ENCODE measurements around the gene CFAP46.

Gene CFAP46

DNA sequence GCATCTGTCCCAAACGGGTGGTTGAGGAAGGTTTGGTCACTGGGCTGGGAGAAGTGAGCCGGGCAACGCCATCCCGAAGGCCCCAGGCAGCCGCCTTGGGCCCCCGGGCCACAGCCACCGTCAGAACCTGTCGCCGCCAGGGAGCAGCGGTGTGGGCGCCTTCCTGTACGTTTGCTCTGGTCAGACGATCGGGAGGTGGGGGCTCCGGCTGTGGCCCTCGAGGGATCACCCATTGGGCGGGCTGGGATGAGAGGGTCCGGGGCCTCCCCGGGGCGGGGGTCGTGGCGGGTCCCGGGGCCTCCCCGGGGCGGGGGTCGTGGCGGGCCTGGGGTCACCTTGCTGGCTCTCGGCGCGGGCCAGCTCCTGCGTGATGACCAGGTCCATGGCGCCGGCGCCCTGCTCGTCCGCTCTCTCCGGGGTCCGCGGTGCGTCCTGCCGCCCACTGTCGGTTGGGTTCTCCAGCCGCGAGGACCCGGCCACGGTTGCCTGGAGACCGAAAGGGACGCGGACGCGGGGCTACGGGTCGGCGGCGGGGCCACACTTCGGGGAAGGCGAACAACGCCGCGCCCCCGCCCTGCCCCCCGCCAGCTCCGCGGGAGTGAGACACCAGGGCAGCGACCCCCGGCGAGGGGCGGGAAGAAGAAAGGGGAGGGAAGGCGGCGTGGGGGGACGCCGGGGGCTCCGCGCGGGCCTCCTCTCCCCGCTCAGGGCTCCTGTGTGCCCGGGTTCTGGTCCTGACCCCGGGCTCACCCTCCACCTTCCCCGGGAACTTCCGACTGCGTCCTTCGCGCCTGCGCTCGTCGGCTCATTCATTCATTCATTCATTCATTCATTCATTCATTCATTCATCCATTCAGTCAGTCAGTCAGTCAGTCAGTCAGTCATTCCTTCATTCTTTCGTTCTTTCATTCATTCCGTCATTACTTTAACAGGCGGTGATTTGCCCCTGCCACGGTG lies at the start of gene CFAP46:
Gene CFAP46, minus strand, starts transcription at position 470 of the 957 bp plus-strand sequence. Its CDS starts 86 bp downstream, at position 384.
- DNase-seq (ENCODE audit: low read depth): no peak

DNA sequence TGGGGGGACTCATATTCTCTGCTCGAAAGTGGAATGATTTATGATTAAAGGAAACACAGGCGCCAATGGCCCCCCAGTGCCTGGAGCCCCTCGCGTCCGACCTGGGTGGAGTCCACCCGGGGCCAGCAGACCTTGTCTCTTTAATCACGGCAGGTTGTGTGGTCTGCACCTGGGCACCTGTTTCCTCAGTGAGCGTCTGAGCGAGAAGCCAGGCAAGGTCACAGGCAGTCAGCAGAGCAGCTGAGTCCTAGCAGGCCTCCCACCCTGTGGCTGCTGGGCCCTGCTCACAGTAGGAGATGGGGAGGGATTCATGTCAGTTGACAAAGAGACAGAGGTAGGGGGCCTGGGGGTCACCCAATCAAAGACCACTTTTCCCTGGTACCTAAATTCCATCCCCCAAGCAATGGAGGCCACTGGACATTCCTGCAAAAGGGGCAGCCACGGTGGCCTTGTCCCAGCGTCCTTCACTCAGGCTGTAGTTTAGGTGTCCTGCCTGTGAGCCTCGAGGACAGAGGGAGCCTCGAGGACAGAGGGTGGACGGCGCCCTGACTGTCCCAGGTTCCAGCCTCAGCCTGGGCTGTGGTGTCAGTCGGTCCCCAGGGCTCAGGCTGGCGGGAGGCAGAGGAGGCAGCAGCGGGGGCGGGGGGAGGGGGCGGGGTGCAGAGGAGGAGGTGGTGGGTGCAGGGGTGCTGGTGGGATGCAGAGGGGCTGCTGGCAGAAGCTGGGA lies 49.5 kb upstream of the CFAP46 start:
- no peak for DNase-seq (ENCODE audit: low read depth)

DNA sequence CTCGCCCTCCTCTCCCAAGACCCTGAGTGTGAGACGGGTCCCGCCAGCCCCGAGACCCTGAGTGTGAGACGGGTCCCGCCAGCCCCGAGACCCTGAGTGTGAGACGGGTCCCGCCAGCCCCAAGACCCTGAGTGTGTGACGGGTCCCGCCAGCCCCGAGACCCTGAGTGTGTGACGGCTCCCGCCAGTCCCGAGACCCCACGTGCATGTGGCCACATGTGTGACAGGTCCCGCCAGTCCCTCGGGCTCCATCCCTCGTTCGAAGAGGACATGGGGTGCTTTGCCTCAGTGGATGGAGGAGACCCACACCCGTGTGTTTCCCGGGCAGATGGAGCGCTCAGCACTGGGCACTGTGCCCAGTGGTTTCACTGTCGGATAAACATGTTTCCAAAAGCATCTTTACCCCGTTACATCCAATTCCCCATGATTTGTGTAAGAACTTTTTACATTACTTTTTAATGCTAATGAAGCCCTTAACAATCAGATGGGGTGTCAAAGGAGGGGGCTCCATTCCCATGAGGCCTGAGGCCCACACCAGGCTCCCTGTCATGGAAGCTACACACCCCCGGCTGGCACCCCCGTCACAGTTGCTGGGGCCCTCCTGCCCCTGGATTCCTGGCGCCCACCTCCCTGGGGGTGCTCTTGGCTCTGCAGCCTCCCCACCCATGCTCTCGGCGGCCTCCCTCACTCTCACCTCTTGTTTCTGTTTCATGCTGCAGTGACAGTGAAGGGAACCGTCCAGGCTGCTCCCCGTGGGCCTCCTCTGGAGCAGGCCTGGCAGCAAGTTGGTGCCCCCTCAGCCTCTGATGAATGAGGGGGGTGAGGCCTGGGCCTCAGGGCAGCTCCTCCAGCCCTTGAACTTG lies 48.5 kb upstream of the CFAP46 start:
- DNase-seq (ENCODE audit: low read depth): no peak

DNA sequence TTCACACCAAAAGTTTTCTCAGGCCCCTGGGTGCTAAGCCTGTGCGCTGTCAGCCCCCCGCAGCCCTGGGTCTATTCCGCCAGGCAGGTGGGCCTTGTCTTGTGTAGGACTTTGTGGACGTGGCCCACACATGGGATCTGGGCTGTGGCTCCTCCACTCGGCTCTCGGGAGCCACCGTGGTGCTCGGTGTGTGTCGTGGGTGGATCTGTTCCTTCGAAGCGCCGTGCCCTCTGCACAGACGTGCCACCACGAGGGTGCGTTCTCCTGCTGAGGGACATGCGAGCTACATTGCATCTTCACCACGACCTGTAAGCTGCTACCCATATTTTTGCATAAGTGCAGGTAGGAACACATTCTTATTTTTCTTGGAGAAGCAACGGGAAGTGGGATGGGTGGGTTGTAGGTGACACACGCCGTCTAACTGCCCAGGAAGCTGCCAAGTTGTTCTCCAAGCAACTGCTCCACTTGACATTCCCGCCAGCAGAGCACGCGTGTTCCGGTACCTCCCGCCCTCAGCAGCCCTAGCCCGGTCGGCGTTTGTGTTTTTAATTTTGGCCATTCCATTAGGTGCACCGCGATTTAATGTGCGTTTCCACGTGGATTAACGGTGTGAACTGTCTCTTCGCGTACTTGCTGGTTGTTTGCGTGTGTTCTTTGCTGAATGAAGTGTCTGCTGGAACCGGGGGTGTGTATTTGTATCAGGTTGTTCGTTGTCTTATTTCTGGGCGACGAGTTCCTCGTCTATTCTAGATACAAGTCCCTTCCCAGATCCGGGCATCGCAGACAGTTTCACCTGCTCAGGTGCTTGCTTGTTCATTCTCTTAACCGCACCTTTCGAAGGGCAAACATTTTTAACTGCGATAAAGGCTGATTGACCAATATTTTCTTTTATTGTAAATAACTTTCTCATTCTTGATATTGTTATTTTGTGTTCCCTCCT lies 47.4 kb upstream of the CFAP46 start:
- no peak for DNase-seq (ENCODE audit: low read depth)

DNA sequence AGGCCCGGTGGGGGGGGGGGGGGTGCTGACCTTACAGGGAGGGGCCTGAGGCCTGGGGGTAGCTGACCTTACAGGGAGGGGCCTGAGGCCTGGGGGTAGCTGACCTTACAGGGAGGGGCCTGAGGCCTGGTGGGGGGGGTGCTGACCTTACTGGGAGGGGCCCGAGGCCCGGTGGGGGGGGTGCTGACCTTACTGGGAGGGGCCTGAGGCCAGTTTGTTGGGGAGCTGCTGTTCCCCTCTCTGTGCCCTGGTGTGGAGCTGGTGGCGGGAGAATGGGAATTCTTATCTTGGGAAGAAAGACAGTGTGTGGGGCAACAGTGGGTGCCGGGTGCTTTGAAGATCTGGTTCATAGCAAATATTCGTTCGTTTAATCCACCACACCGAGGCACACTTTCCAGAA lies 46.6 kb upstream of the CFAP46 start:
- DNase-seq (ENCODE audit: low read depth): no peak

DNA sequence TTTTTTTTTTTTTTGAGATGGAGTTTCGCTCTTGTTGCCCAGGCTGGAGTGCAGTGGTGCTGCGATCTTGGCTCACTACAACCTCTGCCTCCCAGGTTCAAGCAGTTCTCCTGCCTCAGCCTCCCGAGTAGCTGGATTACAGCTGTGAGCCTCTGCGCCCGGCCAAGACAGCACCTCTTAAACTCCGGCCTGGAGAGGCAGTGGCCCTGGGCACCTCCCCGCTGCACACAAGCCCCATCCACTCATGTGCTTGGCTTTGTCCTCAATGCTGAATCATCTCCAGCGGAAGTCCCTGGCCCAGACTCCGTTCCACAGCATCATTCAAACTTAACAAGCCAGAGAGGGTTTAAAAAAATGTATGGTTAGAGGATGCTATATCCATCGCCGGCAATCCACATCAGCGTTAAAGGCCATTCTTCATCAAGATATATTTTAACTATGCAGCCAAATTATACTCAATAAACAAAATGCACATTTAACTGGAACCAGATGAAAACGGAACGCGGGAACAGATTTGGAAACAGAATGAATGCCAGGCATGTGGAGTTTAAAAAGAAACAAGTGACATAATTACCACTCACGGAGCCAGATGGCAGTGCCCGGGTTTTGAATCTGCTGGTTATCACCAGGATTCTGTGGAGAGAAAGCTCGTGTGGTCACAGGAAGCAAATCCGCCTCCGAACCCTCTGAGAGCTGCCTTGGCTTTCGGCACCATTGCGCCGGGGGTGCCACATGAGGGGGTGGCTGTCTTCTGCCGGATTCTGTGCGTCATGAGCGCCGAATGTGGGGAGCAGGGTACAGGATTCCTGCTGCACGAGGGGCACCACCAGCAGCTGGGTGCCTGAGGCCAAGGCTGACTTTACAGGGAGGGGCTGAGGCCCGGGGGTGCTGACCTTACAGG lies 45.6 kb upstream of the CFAP46 start:
- no peak for DNase-seq (ENCODE audit: low read depth)

DNA sequence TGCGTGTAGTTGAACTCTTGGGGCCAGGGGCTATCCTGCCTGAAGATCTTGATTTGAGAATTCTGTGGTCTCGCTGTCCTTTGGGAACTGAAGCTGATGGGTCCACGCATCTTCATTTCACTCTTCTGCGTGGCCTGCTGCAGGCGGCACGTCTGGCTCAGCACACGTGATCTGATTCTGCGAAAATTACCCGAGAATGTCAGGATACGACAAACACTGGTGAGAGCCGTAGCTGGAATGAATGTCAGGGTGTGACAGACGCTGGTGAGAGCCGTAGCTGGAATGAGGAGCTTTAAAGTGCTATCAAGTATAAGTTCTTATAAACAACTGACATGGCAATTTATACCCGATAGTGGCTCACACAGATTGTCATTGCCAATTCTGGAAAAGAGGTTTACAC lies 44.6 kb upstream of the CFAP46 start:
- DNase-seq (ENCODE audit: low read depth): no peak

DNA sequence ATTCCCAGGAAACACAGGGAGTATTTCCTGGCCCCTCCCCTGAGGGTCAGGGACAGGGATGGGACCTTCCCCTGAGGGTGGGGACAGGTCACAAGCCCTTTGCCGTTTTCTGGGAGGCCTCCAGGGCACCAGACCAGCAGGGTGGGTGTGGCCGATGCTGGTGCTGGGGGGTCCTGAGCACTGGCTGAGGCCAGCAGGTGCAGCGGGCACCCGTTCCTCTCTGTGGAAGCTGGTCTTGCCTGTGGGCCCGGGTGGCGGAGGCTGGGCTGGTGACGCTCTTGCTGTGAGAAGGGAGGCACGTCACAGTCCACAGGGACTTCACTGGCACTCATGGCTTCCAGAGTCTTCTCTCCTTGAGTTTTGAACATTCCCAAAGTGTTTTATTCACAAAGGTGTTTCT lies 44.2 kb upstream of the CFAP46 start:
- DNase-seq (ENCODE audit: low read depth): no peak

DNA sequence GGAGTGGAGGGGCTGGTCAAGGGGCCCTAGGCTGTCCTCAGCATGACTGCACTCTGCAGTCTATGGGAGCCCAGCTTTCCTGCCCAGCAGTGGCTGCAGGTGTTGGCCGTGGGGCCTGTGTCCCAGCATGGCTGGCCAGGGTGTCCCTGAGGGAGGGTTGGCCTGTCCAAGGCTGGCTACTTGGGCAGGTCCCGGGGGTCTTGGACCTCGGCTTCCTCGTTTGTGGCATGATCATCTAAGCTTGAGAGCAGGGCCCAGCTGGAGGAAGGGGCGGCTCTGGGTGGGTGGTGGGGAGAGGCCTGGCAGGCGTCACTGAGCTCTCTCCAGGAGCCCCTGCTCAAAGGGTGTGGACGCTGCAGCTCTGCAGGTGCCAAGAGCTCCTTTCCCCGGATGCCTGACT lies 43.7 kb upstream of the CFAP46 start:
- DNase-seq (ENCODE audit: low read depth): no peak

DNA sequence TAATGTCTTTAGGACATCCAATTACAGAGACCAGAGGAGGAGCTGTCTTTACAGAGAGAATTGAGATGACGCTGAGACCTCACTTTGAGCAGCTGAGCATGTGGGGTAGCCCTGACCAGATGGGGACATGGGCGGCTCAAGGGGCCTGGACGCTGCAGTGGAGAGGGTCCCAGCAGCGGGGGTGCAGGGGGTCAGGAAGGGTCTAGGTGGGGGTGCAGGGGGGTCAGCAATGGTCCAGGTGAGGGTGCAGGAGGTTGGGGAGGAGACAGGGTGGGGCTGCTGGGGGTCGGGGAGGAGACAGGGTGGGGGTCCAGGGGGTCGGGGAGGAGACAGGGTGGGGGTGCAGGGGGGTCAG lies 43.2 kb upstream of the CFAP46 start:
- DNase-seq (ENCODE audit: low read depth): no peak

DNA sequence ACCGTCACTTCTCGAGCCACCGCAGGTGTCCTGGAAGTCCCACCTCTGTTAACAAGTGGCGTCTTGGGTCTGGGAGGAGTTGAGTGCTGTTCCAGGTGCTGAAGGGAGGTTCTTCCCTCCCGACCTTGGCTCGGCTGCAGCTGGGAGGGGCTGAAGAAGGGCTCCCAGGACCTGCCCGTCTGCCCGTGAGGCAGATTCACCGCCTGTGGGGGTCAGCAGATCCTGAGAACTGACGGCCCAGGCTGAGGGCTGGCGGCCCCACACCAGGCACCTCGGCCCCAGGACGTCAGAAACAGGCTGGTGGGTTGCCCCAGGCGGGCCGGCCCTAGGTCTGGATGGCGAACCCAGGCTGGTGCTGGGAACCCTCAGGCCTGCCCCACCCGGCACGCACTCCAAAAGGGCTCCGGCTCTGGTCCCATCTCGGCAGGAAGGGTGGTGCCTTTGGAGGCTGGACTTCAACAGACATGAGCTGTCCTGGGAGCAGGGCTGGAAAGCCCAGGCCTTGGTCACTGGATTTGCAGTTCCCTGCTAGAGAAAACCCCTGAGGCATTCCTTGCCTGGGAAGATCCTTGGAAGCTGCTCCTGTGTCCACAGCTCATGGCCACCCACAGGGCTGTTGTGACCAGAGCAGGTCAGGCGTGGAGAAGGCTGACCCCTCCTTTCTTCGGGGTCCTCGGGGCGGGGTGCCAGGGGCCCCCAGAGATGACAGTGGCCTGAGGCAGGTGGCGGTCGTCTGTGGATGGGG lies 42.6 kb upstream of the CFAP46 start:
- no peak for DNase-seq (ENCODE audit: low read depth)

DNA sequence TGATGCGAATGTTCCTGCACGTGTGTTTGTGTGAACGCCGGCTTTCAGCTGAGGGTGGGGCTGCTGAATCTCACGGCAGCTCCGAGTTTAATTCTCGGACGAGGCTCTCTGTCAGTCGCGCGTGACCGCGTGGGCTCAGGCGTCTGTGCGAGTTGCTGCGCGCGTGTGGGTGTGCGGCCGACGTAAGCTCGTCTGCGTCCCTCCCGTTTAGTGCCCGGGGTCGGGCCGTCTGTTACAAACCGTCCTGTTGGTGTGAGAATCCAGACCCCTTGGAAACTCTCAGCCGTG lies 41.6 kb upstream of the CFAP46 start:
- no peak for DNase-seq (ENCODE audit: low read depth)

DNA sequence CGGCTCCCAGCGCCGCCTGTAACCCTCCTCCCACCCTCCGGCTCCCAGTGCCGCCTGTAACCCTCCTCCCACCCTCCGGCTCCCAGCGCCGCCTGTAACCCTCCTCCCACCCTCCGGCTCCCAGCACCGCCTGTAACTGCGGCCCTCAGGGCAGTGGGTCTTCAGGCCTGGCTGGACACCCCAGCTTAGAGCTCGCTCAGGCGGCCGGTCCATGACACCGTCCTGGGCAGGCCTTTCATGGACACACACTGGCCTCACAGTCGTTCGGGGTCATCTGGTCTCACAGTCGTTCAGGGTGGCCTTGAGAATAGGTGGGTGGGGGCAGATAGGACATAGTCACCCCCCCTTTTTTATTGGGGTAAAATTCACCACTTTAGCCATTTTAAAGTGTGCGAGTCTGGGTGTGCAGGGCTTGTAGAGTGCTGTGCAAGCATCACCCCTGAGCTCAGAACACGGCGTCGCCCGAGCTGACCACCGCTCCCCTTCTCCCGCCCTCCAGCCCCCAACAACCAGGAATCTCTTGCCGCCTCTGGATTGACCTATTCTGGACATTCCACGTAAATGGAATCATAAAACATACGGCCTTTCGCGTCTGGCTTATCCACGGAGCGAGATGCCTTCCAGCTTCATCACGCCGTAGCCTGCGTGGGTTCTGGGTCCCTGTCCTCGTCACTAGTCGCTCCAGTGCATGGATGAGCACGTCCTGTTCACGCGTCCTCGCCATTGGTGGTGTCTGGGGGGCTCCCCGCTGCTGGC lies 41.1 kb upstream of the CFAP46 start:
- no peak for DNase-seq (ENCODE audit: low read depth)

DNA sequence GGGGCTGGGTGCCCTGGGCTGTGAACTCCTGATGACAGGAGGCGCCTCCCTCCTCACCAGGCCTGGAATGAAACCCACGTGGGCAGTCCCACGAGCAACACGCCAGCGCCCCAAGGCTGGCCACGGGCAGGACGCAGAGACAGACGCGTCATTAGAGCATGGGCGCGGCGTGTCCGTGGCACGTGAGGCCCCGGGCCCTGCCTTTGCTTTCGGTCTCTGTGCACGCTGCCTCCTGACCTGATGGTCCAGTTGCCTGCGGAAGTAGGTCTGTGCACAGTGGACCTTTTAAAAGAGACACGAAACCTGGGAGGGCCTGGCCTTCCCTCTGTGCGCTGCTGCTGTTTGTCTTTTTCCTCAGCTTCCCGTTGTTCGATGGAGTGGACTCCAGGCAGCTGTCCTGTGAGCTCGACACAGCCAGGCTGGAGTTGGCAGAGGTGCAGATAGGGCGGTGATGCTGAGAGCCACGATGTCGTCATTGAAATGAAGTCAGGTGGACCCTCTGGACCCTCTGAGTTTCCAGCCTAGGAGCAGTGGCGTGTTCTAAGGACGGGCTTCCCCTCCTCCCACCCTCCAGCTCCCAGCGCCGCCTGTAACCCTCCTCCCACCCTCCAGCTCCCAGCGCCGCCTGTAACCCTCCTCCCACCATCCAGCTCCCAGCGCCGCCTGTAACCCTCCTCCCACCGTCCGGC lies 40.1 kb upstream of the CFAP46 start:
- DNase-seq (ENCODE audit: low read depth): no peak

DNA sequence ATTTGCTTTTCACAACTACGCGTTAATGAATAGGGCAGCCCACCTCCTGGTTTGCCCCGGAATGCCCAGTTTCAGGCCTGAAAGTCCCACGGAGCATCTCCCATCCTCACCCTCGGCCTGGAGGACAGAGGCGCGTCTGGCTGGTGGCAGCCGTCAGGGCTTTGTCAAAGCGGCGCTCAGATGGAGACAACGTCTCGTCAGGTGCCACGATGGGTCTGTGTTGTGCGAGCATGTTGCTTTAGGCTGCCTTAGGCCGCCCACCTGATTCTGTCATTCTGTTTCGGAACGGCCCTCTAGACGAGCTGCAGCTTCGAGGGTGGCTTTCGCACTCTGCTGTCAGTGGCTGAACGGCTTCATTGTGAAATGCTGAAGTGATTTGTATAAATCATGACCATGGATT lies 39.4 kb upstream of the CFAP46 start:
- no peak for DNase-seq (ENCODE audit: low read depth)

DNA sequence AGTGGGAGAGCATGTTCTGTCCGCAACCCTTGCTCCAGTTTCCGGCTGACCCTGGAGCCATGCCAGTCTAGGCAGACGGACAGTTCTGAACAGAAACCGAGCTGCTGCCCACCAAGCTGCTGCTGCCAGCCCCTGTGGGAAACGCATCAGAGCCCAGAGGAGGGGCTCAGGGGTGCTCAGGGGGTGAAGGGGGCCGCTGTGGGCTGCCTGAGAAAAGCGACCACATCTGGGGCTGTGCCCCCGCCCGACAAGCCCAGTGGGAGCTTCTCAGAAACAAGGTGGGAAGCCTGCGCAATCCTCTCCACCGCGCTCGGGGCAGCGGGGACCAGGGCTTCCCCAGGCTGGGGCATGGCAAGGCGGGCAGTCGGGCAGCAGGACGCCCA lies 38.8 kb upstream of the CFAP46 start:
- no peak for DNase-seq (ENCODE audit: low read depth)

DNA sequence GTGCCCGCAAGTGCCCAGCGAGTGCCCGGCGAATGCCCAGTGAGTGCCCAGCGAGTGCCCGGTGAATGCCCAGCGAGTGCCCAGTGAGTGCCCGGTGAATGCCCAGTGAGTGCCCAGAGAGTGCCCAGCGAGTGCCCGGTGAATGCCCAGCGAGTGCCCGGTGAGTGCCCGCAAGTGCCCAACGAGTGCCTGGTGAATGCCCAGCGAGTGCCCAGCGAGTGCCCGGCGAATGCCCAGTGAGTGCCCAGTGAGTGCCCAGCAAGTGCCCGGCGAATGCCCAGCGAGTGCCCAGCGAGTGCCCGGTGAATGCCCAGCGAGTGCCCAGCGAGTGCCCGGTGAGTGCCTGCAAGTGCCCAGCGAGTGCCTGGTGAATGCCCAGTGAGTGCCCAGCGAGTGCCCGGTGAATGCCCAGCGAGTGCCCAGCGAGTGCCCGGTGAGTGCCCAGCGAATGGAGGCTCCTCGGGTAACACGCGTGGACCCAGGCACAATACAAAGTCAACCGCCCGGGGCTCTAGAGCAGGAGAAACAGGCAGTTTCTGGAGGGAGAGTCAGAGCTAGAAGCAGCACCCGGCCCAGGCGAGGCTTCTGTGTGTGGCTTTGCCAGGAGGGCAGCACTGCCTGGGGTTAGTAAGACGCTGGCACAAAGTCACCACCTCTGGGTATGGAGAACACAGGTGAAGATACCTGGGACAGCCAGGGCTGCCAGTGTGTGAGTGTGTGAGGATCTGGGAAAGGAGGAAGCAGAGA lies 38.2 kb upstream of the CFAP46 start:
- no peak for DNase-seq (ENCODE audit: low read depth)

Measured in stimulated activated CD8-positive, alpha-beta memory T cell treated with anti-CD3 and anti-CD28 coated beads, Interleukin-15, amount 100 ng/mL, for 24 hours (primary cell).